Activated CD4-positive, alpha-beta T cell treated with anti-CD3 and anti-CD28 coated beads, Interleukin-2, amount 50 U/mL, for 1 hour (primary cell): ENCODE data around the gene CGB7.
"Not testable (repeated sequence)": the region's sequence is repeated elsewhere in the genome, so short reads cannot be mapped to it uniquely, and the experiment has no call there.

Source experiments
- DNase-seq: peaks from one replicate; pipeline ENCODE4 v3.0.0-alpha.2; 2020

Gene CGB7

GRCh38 chr19:49057636-49058234 lies at the start of gene CGB7:
Gene CGB7 (minus strand): TSS chr19:49057749. CDS start chr19:49055375, 2,374 bp downstream.
- peak; percentile 28 for DNase-seq

- DNase-seq: peak; percentile 70
Measured at GRCh38 chr19:49106648-49107135, 49.1 kb upstream of the CGB7 start.

- DNase-seq: no peak
Measured at GRCh38 chr19:49104229-49104864, 46.8 kb upstream of the CGB7 start.

GRCh38 chr19:49103331-49104085 lies 46.0 kb upstream of the CGB7 start:
- no peak for DNase-seq

- no peak for DNase-seq
Measured at GRCh38 chr19:49102303-49102702, 44.8 kb upstream of the CGB7 start.

GRCh38 chr19:49101160-49101559 lies 43.6 kb upstream of the CGB7 start:
- DNase-seq: no peak

- no peak for DNase-seq
Measured at GRCh38 chr19:49098795-49099194, 41.2 kb upstream of the CGB7 start.

- peak; percentile 70 for DNase-seq
Measured at GRCh38 chr19:49097453-49098288, 40.1 kb upstream of the CGB7 start.

GRCh38 chr19:49094505-49095482 lies 37.2 kb upstream of the CGB7 start:
- DNase-seq: no peak

- DNase-seq: no peak
Measured at GRCh38 chr19:49092686-49093085, 35.1 kb upstream of the CGB7 start.

GRCh38 chr19:49091391-49092038 lies 34.0 kb upstream of the CGB7 start:
- DNase-seq: no peak

GRCh38 chr19:49086296-49086695 lies 28.7 kb upstream of the CGB7 start:
- DNase-seq: no peak

- DNase-seq: no peak
Measured at GRCh38 chr19:49085868-49086232, 28.3 kb upstream of the CGB7 start.

- DNase-seq: peak; percentile 98
Measured at GRCh38 chr19:49085020-49085867, 27.7 kb upstream of the CGB7 start, which contains the start of gene SNRNP70. Gene SNRNP70 (plus strand): TSS chr19:49085451. CDS start chr19:49086415, 964 bp downstream.

- no peak for DNase-seq
Measured at GRCh38 chr19:49084206-49085019, 26.9 kb upstream of the CGB7 start.

GRCh38 chr19:49081273-49081672 lies 23.7 kb upstream of the CGB7 start:
- no peak for DNase-seq

GRCh38 chr19:49080392-49080791 lies 22.8 kb upstream of the CGB7 start:
- no peak for DNase-seq

GRCh38 chr19:49074869-49075268 lies 17.3 kb upstream of the CGB7 start:
- DNase-seq: not testable (repeated sequence)
